ENCODE data around the gene LRP1-AS. TPM values are rescaled to one million over a fixed set of nuclear protein-coding genes. Genes with fewer than 3 reads are reported as not detected.

The LRP1-AS gene
- total RNA-seq, 1 experiment from 2014 or later = not detected

GRCh38 chr12:57112492-57113294, 34.7 kb downstream of the LRP1-AS start:
- intact Hi-C loops (cut with micrococcal nuclease) = loop anchor here (1.0 kb wide), 2 partner anchors 43 to 104 kb away; no protein-coding TSS in a partner anchor
- peaks cover 15% of the 10 kb centered on the region for H3K79me2 ChIP-seq (ENCODE audit: insufficient read depth, low read length)
- H3K27ac ChIP-seq (ENCODE audit: low read depth, low read length) = peak overlapping the region; percentile 91
- H3K4me1 ChIP-seq (ENCODE audit: control insufficient read depth in 1 of 2, insufficient read depth in 2 of 2, low read length in 2 of 2) = peaks cover 11 to 36% of the 10 kb centered on the region in 2 experiments
- ChIA-PET POLR2A (interaction anchor here (0.7 to 3.3 kb wide), 17 partner anchors 12 to 1138 kb away, joined by 3 to 55 read pairs (median 5); partner anchors contain the start of genes LRP1, NAB2, NACA and NEMP1), CTCF (interaction anchor here (0.8 to 3.9 kb wide), 22 partner anchors 9 to 273 kb away, joined by 3 to 181 read pairs (median 7); partner anchors contain the start of genes LRP1, NAB2, NEMP1 and ZBTB39), RAD21 (ENCODE audit: low non-redundant PET in 1 of 2, low total read pairs in 2 of 2, uncharacterized antibody in 2 of 2, unreplicated experiment in 2 of 2) (interaction anchor here (0.6 to 2.3 kb wide), 21 partner anchors 9 to 188 kb away, joined by 3 to 60 read pairs (median 4); partner anchors contain the start of genes LRP1 (in 2 of the 2) and NEMP1 (in 2 of the 2))
- no peaks in the 10 kb centered on the region for H3K27me3 ChIP-seq (ENCODE audit: insufficient read depth, low read length)
- no peak for TF ChIP-seq POLR2A (IDR thresholded peaks at IDR 0.05; ENCODE audit: borderline replicate concordance, extremely low read depth, insufficient read depth, insufficient read length)
- peak in 2 of 3 experiments; percentile 86 to 91; a peak in 4 of 6 replicates for TF ChIP-seq CTCF (IDR thresholded peaks at IDR 0.05 in 2 of 3, conservative IDR thresholded peaks at IDR 0.05 in 1 of 3; ENCODE audit: borderline replicate concordance in 1 of 3, insufficient read depth in 1 of 3, low read depth in 2 of 3, low read length in 2 of 3)
- no peak for TF ChIP-seq JUND (IDR thresholded peaks at IDR 0.05)
- no peak for TF ChIP-seq EGR1 (IDR thresholded peaks at IDR 0.05; ENCODE audit: low read depth)
- no peak for TF ChIP-seq TCF7L2 (IDR thresholded peaks at IDR 0.05; ENCODE audit: borderline replicate concordance, extremely low read depth, insufficient read depth, insufficient read length)
- no peak for TF ChIP-seq RAD21 (IDR thresholded peaks at IDR 0.05; ENCODE audit: low read depth)
- no peak for TF ChIP-seq REST (IDR thresholded peaks at IDR 0.05; ENCODE audit: low read depth)
- TF ChIP-seq ZNF274 (IDR thresholded peaks at IDR 0.05; ENCODE audit: low read depth, low read length) = no peak
- no TSS peak for BruUV-seq (replicated peaks)
- H3K36me3 ChIP-seq (ENCODE audit: control insufficient read depth in 1 of 2, insufficient read depth in 2 of 2, low read length in 2 of 2) = 0 out of 4 replicates have a peak, but pooled peaks cover 0 to 2% of the 10 kb centered on the region in 2 experiments
- no peaks in the 10 kb centered on the region for H3K9me2 ChIP-seq (ENCODE audit: insufficient read depth)
- peak overlapping the region; percentile 96 for H3K9ac ChIP-seq (ENCODE audit: low read length)
- DNase-seq (ENCODE audit: low read depth, low spot score) = no peak
- no peak; the same call in 1 of the 2 replicates for ATAC-seq
- H3K4me2 ChIP-seq (ENCODE audit: low read length) = peak overlapping the region; percentile 92
- H3K9me3 ChIP-seq (ENCODE audit: control insufficient read depth in 1 of 2, insufficient read depth in 1 of 2, low read depth in 1 of 2, low read length in 2 of 2) = no peaks in the 10 kb centered on the region
- H2AFZ ChIP-seq (ENCODE audit: low read depth, low read length, poor library complexity, severe bottlenecking) = peak overlapping the region; percentile 13
- H3K4me3 ChIP-seq (replicated peaks in 1 of 2; ENCODE audit: low read depth in 1 of 2, low read length in 2 of 2) = peak overlapping the region in 1 of 2 experiments; percentile 80; a peak in 3 of 4 replicates
- no peaks in the 10 kb centered on the region for H4K20me1 ChIP-seq (ENCODE audit: insufficient read depth)

Data from HCT116 (cell line).